Measurements from ENCODE around the gene KDM3A. TPM values are rescaled to one million over a fixed set of nuclear protein-coding genes. Genes with fewer than 3 reads are reported as not detected.

KDM3A gene
- total and polyA plus RNA-seq, 9 of the 15 experiments (the other 6 are each of a cell fraction or from before 2014, with no cell fraction given): 7.5 to 95.4 (median 24.8) TPM

DNA sequence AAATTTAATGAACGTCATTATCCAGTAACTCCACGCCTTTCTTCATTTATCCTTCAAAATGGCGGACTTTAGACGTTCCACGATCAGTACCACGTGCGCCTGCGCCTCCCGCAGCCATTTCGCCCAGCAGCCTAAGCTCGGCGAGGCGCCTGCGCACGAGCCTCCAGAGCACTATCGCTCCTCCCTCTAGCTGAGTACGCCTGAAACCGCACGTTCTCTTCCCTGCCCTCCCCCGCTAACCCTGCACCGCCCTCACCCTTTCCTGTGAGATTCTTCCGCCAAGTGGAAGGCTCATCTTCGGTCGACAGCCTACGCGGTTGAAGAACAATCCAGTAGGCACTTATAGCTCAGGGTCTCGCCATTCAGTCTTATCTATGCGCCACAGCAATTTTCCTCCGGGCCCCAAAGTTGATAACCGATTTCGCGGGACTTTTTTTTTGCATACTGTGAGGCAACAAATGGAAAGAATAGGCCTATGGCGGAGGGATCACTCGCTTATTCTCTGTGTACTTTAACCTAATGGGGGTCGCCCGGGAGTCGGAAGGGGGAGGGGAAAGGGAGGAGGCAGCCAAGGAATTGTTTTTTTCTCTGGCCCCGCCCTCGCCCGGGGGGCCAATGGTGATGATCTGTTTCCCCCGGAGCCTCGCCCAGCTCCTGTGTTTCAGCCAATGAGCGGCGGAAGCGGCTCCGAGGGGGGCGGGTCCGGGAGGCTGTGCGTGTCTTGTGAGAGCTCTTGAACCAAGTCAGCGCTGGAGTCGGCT, at the start of gene KDM3A (continued):
- TF ChIP-seq HNRNPL (IDR thresholded peaks at IDR 0.05; ENCODE audit: low read depth, low read length) (no peak), FOXK1 (CRISPR knock-in tag; IDR thresholded peaks at IDR 0.05; ENCODE audit: borderline replicate concordance) (0 out of 2 replicates have a peak, but pooled peaks have one; percentile 67), CBX2 (IDR thresholded peaks at IDR 0.05; ENCODE audit: insufficient read depth, low read length, poor library complexity, severe bottlenecking) (no peak), NUFIP1 (IDR thresholded peaks at IDR 0.05; ENCODE audit: partially characterized antibody) (peak; percentile 69), ZNF766 (CRISPR knock-in tag; conservative IDR thresholded peaks at IDR 0.05) (peak; percentile 86), NR4A1 (CRISPR knock-in tag; IDR thresholded peaks at IDR 0.05) (peak; percentile 63), NR4A1 (tag; IDR thresholded peaks at IDR 0.05) (peak; percentile 86), MTA2 (IDR thresholded peaks at IDR 0.05; ENCODE audit: low read depth) (peak; percentile 56; the same call in 1 of the 2 replicates), SP2 (IDR thresholded peaks at IDR 0.05; ENCODE audit: extremely low read depth, low read depth, low read length, poor library complexity, severe bottlenecking) (peak; percentile 53), ZNF12 (CRISPR knock-in tag; IDR thresholded peaks at IDR 0.05) (no peak), KAT2B (IDR thresholded peaks at IDR 0.05; ENCODE audit: low read depth, low read length) (no peak), DDX20 (tag; IDR thresholded peaks at IDR 0.05; ENCODE audit: low read depth) (0 out of 2 replicates have a peak, but pooled peaks have one; percentile 40), ZNF444 (CRISPR knock-in tag; IDR thresholded peaks at IDR 0.05) (peak; percentile 84), RBM34 (IDR thresholded peaks at IDR 0.05; ENCODE audit: borderline replicate concordance, insufficient read depth, low read length) (no peak), DIDO1 (tag; IDR thresholded peaks at IDR 0.05; ENCODE audit: low read depth) (no peak)
- TF ChIP-seq, protein P1, sequence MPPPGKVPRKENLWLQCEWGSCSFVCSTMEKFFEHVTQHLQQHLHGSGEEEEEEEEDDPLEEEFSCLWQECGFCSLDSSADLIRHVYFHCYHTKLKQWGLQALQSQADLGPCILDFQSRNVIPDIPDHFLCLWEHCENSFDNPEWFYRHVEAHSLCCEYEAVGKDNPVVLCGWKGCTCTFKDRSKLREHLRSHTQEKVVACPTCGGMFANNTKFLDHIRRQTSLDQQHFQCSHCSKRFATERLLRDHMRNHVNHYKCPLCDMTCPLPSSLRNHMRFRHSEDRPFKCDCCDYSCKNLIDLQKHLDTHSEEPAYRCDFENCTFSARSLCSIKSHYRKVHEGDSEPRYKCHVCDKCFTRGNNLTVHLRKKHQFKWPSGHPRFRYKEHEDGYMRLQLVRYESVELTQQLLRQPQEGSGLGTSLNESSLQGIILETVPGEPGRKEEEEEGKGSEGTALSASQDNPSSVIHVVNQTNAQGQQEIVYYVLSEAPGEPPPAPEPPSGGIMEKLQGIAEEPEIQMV (tag; conservative IDR thresholded peaks at IDR 0.05; ENCODE audit: low read depth): 0 out of 2 replicates have a peak, but pooled peaks have one; percentile 2
- TF ChIP-seq, protein P2, sequence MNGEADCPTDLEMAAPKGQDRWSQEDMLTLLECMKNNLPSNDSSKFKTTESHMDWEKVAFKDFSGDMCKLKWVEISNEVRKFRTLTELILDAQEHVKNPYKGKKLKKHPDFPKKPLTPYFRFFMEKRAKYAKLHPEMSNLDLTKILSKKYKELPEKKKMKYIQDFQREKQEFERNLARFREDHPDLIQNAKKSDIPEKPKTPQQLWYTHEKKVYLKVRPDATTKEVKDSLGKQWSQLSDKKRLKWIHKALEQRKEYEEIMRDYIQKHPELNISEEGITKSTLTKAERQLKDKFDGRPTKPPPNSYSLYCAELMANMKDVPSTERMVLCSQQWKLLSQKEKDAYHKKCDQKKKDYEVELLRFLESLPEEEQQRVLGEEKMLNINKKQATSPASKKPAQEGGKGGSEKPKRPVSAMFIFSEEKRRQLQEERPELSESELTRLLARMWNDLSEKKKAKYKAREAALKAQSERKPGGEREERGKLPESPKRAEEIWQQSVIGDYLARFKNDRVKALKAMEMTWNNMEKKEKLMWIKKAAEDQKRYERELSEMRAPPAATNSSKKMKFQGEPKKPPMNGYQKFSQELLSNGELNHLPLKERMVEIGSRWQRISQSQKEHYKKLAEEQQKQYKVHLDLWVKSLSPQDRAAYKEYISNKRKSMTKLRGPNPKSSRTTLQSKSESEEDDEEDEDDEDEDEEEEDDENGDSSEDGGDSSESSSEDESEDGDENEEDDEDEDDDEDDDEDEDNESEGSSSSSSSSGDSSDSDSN (IDR thresholded peaks at IDR 0.05; ENCODE audit: borderline replicate concordance in 1 of 2, low read depth in 2 of 2, low read length in 2 of 2): peak in 1 of 2 experiments; percentile 43; a peak in 2 of 4 replicates
- TF ChIP-seq, protein P3, sequence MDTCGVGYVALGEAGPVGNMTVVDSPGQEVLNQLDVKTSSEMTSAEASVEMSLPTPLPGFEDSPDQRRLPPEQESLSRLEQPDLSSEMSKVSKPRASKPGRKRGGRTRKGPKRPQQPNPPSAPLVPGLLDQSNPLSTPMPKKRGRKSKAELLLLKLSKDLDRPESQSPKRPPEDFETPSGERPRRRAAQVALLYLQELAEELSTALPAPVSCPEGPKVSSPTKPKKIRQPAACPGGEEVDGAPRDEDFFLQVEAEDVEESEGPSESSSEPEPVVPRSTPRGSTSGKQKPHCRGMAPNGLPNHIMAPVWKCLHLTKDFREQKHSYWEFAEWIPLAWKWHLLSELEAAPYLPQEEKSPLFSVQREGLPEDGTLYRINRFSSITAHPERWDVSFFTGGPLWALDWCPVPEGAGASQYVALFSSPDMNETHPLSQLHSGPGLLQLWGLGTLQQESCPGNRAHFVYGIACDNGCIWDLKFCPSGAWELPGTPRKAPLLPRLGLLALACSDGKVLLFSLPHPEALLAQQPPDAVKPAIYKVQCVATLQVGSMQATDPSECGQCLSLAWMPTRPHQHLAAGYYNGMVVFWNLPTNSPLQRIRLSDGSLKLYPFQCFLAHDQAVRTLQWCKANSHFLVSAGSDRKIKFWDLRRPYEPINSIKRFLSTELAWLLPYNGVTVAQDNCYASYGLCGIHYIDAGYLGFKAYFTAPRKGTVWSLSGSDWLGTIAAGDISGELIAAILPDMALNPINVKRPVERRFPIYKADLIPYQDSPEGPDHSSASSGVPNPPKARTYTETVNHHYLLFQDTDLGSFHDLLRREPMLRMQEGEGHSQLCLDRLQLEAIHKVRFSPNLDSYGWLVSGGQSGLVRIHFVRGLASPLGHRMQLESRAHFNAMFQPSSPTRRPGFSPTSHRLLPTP (IDR thresholded peaks at IDR 0.05; ENCODE audit: borderline replicate concordance, extremely low read depth, insufficient read length): no peak
- TF ChIP-seq, protein P4, sequence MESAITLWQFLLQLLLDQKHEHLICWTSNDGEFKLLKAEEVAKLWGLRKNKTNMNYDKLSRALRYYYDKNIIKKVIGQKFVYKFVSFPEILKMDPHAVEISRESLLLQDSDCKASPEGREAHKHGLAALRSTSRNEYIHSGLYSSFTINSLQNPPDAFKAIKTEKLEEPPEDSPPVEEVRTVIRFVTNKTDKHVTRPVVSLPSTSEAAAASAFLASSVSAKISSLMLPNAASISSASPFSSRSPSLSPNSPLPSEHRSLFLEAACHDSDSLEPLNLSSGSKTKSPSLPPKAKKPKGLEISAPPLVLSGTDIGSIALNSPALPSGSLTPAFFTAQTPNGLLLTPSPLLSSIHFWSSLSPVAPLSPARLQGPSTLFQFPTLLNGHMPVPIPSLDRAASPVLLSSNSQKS (CRISPR knock-in tag; IDR thresholded peaks at IDR 0.05): no peak
